Measurements from ENCODE around the gene EPHB1.

The EPHB1 gene

GRCh38 chr3:134972836-134973455 is 177.9 kb downstream of the EPHB1 start:
- Mint-ChIP-seq H3K4me3 (no peak overlapping the region), H3K27ac (no peak overlapping the region), H3K4me1 (no peaks in the 10 kb centered on the region)

GRCh38 chr3:134974624-134975023 is 179.6 kb downstream of the EPHB1 start:
- no peak overlapping the region for H3K27ac Mint-ChIP-seq
- DNase-seq (ENCODE audit: low spot score in 2 of 2): no peak
- H3K36me3 Mint-ChIP-seq: no peaks in the 10 kb centered on the region
- no peaks in the 10 kb centered on the region for H3K4me1 Mint-ChIP-seq
- H3K9me3 Mint-ChIP-seq: no peaks in the 10 kb centered on the region
- H3K4me3 Mint-ChIP-seq: no peak overlapping the region
- ATAC-seq (ENCODE audit: low read depth): no peak
- peaks cover 2% of the 10 kb centered on the region for H3K27me3 Mint-ChIP-seq

More at GRCh38 chr3:134972836-134973455, 177.9 kb downstream of the EPHB1 start:
- ATAC-seq (ENCODE audit: low read depth) (no peak), DNase-seq (ENCODE audit: low spot score in 2 of 2) (no peak)
- H3K36me3 Mint-ChIP-seq: peaks cover 2% of the 10 kb centered on the region
- H3K27me3 Mint-ChIP-seq: peaks cover 3% of the 10 kb centered on the region
- H3K9me3 Mint-ChIP-seq: no peaks in the 10 kb centered on the region

- Mint-ChIP-seq H3K4me3 (no peak overlapping the region), H3K9me3 (no peaks in the 10 kb centered on the region)
- ATAC-seq (ENCODE audit: low read depth): no peak
Observed at GRCh38 chr3:134976948-134977347, 181.9 kb downstream of the EPHB1 start.

GRCh38 chr3:134978658-134979057 is 183.6 kb downstream of the EPHB1 start:
- H3K36me3 Mint-ChIP-seq: no peaks in the 10 kb centered on the region

More at GRCh38 chr3:134976948-134977347, 181.9 kb downstream of the EPHB1 start:
- Mint-ChIP-seq H3K27me3 (no peaks in the 10 kb centered on the region), H3K36me3 (no peaks in the 10 kb centered on the region), H3K27ac (no peak overlapping the region), H3K4me1 (no peaks in the 10 kb centered on the region)
- DNase-seq (ENCODE audit: low spot score in 2 of 2): no peak

GRCh38 chr3:134985864-134986715 is 191.0 kb downstream of the EPHB1 start:
- no peak for DNase-seq (ENCODE audit: low spot score in 2 of 2)

More at GRCh38 chr3:134978658-134979057, 183.6 kb downstream of the EPHB1 start:
- H3K4me3 Mint-ChIP-seq: no peak overlapping the region
- H3K9me3 Mint-ChIP-seq: no peaks in the 10 kb centered on the region
- H3K4me1 Mint-ChIP-seq: no peaks in the 10 kb centered on the region
- H3K27me3 Mint-ChIP-seq: no peaks in the 10 kb centered on the region
- no peak overlapping the region for H3K27ac Mint-ChIP-seq
- no peak for DNase-seq (ENCODE audit: low spot score in 2 of 2)
- no peak for ATAC-seq (ENCODE audit: low read depth)

GRCh38 chr3:134988666-134989065 is 193.6 kb downstream of the EPHB1 start:
- H3K9me3 Mint-ChIP-seq: no peaks in the 10 kb centered on the region
- no peaks in the 10 kb centered on the region for H3K36me3 Mint-ChIP-seq
- peaks cover 4% of the 10 kb centered on the region for H3K4me1 Mint-ChIP-seq
- ATAC-seq (ENCODE audit: low read depth) (no peak), DNase-seq (ENCODE audit: low spot score in 2 of 2) (no peak)
- no peak overlapping the region for H3K27ac Mint-ChIP-seq
- H3K4me3 Mint-ChIP-seq: no peak overlapping the region
- no peaks in the 10 kb centered on the region for H3K27me3 Mint-ChIP-seq

More at GRCh38 chr3:134985864-134986715, 191.0 kb downstream of the EPHB1 start:
- Mint-ChIP-seq H3K27ac (no peak overlapping the region), H3K4me3 (no peak overlapping the region), H3K9me3 (no peaks in the 10 kb centered on the region), H3K4me1 (no peaks in the 10 kb centered on the region), H3K36me3 (no peaks in the 10 kb centered on the region), H3K27me3 (no peaks in the 10 kb centered on the region)
- no peak for ATAC-seq (ENCODE audit: low read depth)

- ATAC-seq (ENCODE audit: low read depth) (no peak), DNase-seq (ENCODE audit: low spot score in 2 of 2) (no peak)
- Mint-ChIP-seq H3K9me3 (no peaks in the 10 kb centered on the region), H3K27ac (no peak overlapping the region), H3K27me3 (no peaks in the 10 kb centered on the region), H3K4me3 (no peak overlapping the region), H3K36me3 (no peaks in the 10 kb centered on the region), H3K4me1 (peaks cover 4% of the 10 kb centered on the region)
Observed at GRCh38 chr3:134991003-134991402, 195.9 kb downstream of the EPHB1 start.

GRCh38 chr3:134991472-134992010 is 196.5 kb downstream of the EPHB1 start:
- H3K9me3 Mint-ChIP-seq: no peaks in the 10 kb centered on the region
- DNase-seq (ENCODE audit: low spot score in 2 of 2) (no peak), ATAC-seq (ENCODE audit: low read depth) (no peak)
- H3K27me3 Mint-ChIP-seq: no peaks in the 10 kb centered on the region
- H3K36me3 Mint-ChIP-seq: no peaks in the 10 kb centered on the region
- no peak overlapping the region for H3K4me3 Mint-ChIP-seq
- H3K27ac Mint-ChIP-seq: no peak overlapping the region
- H3K4me1 Mint-ChIP-seq: peaks cover 4% of the 10 kb centered on the region

GRCh38 chr3:134992180-134992579 is 197.1 kb downstream of the EPHB1 start:
- H3K4me3 Mint-ChIP-seq: no peak overlapping the region
- no peaks in the 10 kb centered on the region for H3K27me3 Mint-ChIP-seq
- H3K9me3 Mint-ChIP-seq: no peaks in the 10 kb centered on the region
- no peak overlapping the region for H3K27ac Mint-ChIP-seq
- no peaks in the 10 kb centered on the region for H3K36me3 Mint-ChIP-seq
- peaks cover 4% of the 10 kb centered on the region for H3K4me1 Mint-ChIP-seq
- DNase-seq (ENCODE audit: low spot score in 2 of 2) (no peak), ATAC-seq (ENCODE audit: low read depth) (no peak)

GRCh38 chr3:134992586-134992985 is 197.5 kb downstream of the EPHB1 start:
- Mint-ChIP-seq H3K36me3 (no peaks in the 10 kb centered on the region), H3K27me3 (no peaks in the 10 kb centered on the region), H3K4me1 (peaks cover 4% of the 10 kb centered on the region), H3K9me3 (no peaks in the 10 kb centered on the region), H3K4me3 (no peak overlapping the region), H3K27ac (no peak overlapping the region)
- ATAC-seq (ENCODE audit: low read depth) (no peak), DNase-seq (ENCODE audit: low spot score in 2 of 2) (no peak)

GRCh38 chr3:134993011-134993410 is 198.0 kb downstream of the EPHB1 start:
- H3K27ac Mint-ChIP-seq: no peak overlapping the region
- ATAC-seq (ENCODE audit: low read depth): no peak
- no peak for DNase-seq (ENCODE audit: low spot score in 2 of 2)
- no peaks in the 10 kb centered on the region for H3K9me3 Mint-ChIP-seq
- peaks cover 4% of the 10 kb centered on the region for H3K4me1 Mint-ChIP-seq
- no peaks in the 10 kb centered on the region for H3K27me3 Mint-ChIP-seq
- no peaks in the 10 kb centered on the region for H3K36me3 Mint-ChIP-seq
- no peak overlapping the region for H3K4me3 Mint-ChIP-seq

- H3K36me3 Mint-ChIP-seq: no peaks in the 10 kb centered on the region
- no peaks in the 10 kb centered on the region for H3K4me1 Mint-ChIP-seq
- DNase-seq (ENCODE audit: low spot score in 2 of 2) (no peak), ATAC-seq (ENCODE audit: low read depth) (no peak)
- H3K4me3 Mint-ChIP-seq: no peak overlapping the region
- H3K27me3 Mint-ChIP-seq: peaks cover 2% of the 10 kb centered on the region
- H3K9me3 Mint-ChIP-seq: no peaks in the 10 kb centered on the region
- H3K27ac Mint-ChIP-seq: no peak overlapping the region
Observed at GRCh38 chr3:134998158-134998557, 203.1 kb downstream of the EPHB1 start.

- peaks cover 2% of the 10 kb centered on the region for H3K27me3 Mint-ChIP-seq
- no peaks in the 10 kb centered on the region for H3K36me3 Mint-ChIP-seq
Observed at GRCh38 chr3:134998855-134999254, 203.8 kb downstream of the EPHB1 start.

GRCh38 chr3:135000465-135000864 is 205.4 kb downstream of the EPHB1 start:
- no peak overlapping the region for H3K27ac Mint-ChIP-seq
- H3K4me3 Mint-ChIP-seq: no peak overlapping the region
- H3K9me3 Mint-ChIP-seq: no peaks in the 10 kb centered on the region
- DNase-seq (ENCODE audit: low spot score in 2 of 2): no peak
- ATAC-seq (ENCODE audit: low read depth): no peak
- H3K4me1 Mint-ChIP-seq: no peaks in the 10 kb centered on the region
- H3K27me3 Mint-ChIP-seq: peaks cover 2% of the 10 kb centered on the region
- H3K36me3 Mint-ChIP-seq: no peaks in the 10 kb centered on the region

More at GRCh38 chr3:134998855-134999254, 203.8 kb downstream of the EPHB1 start:
- Mint-ChIP-seq H3K9me3 (no peaks in the 10 kb centered on the region), H3K4me3 (no peak overlapping the region), H3K4me1 (no peaks in the 10 kb centered on the region), H3K27ac (no peak overlapping the region)
- DNase-seq (ENCODE audit: low spot score in 2 of 2) (no peak), ATAC-seq (ENCODE audit: low read depth) (no peak)
